ENCODE data around the gene ABHD1.

The ABHD1 gene

DNA sequence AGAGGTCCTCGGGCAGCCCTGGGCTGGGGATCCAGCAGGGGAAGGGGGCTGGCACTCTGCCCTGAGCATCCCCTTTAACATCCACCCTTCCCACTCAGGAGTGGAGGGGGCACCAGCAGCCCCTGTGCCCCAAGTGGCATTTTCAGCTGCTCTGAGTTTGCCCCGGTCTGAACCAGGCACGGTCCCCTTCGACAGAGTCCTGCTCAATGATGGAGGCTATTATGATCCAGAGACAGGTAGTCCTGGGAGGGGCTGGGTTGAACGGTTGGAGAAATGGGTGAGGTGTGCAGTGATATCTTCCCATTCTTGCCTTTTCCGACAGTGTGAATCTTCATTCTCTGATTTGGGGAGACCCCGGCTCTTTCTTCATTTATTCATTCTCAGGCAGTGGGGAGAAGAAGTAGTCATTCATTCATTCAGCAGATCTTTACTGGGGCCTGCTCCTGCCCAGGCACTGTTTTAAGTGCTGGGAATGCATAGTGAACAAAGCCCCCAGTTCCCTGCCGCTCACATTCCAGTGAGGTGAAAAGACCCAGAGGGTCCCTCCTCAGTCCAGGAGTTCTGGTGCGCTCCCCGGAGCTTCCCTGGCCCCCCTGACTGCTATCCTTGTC is 38.4 kb upstream of the ABHD1 start:
- Histone ChIP-seq H3K27ac (replicated peaks) (no peak overlapping the region), H3K4me3 (replicated peaks; ENCODE audit: insufficient read depth, low read length) (no peak overlapping the region)
- DNase-seq (ENCODE audit: low read depth in 1 of 2, low spot score in 1 of 2): no peak

DNA sequence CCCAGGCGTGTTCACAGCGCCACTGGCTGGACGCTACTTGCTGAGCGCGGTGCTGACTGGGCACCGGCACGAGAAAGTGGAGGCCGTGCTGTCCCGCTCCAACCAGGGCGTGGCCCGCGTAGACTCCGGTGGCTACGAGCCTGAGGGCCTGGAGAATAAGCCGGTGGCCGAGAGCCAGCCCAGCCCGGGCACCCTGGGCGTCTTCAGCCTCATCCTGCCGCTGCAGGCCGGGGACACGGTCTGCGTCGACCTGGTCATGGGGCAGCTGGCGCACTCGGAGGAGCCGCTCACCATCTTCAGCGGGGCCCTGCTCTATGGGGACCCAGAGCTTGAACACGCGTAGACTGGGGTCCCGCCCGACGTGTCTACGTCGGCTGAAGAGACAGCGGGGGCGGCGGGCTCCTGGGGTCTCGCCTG is 37.9 kb upstream of the ABHD1 start:
- H3K27ac ChIP-seq (replicated peaks): peak overlapping the region; percentile 82; the same call in 1 of the 2 replicates
- TF ChIP-seq GABPA (IDR thresholded peaks at IDR 0.05; ENCODE audit: low read depth) (no peak), POLR2AphosphoS5 (IDR thresholded peaks at IDR 0.05; ENCODE audit: low read depth) (no peak), REST (IDR thresholded peaks at IDR 0.05; ENCODE audit: insufficient replicate concordance, low read depth) (no peak), SPI1 (IDR thresholded peaks at IDR 0.05; ENCODE audit: borderline replicate concordance, low read depth) (no peak), CTCF (IDR thresholded peaks at IDR 0.05; ENCODE audit: insufficient read depth, low read length) (no peak)
- no peaks in the 10 kb centered on the region for H3K27me3 ChIP-seq (ENCODE audit: insufficient read depth, poor library complexity, severe bottlenecking)
- DNase-seq (ENCODE audit: low read depth in 1 of 2, low spot score in 1 of 2): peak in 1 of 2 experiments; percentile 46
- peak overlapping the region; percentile 49 for H3K4me3 ChIP-seq (replicated peaks; ENCODE audit: insufficient read depth, low read length)

More for the DNA sequence above, 38.4 kb upstream of the ABHD1 start:
- TF ChIP-seq GABPA (IDR thresholded peaks at IDR 0.05; ENCODE audit: low read depth) (no peak), CTCF (IDR thresholded peaks at IDR 0.05; ENCODE audit: insufficient read depth, low read length) (no peak), POLR2AphosphoS5 (IDR thresholded peaks at IDR 0.05; ENCODE audit: low read depth) (no peak), SPI1 (IDR thresholded peaks at IDR 0.05; ENCODE audit: borderline replicate concordance, low read depth) (no peak), REST (IDR thresholded peaks at IDR 0.05; ENCODE audit: insufficient replicate concordance, low read depth) (no peak)
- H3K27me3 ChIP-seq (ENCODE audit: insufficient read depth, poor library complexity, severe bottlenecking): no peaks in the 10 kb centered on the region

GRCh38 chr2:27086090-27086723 is 37.4 kb upstream of the ABHD1 start:
- DNase-seq (ENCODE audit: low read depth in 1 of 2, low spot score in 1 of 2): peak; percentile 89 to 94
- Histone ChIP-seq H3K27ac (replicated peaks) (peak overlapping the region; percentile 82), H3K27me3 (ENCODE audit: insufficient read depth, poor library complexity, severe bottlenecking) (no peaks in the 10 kb centered on the region), H3K4me3 (replicated peaks; ENCODE audit: insufficient read depth, low read length) (peak overlapping the region; percentile 49)
- TF ChIP-seq REST (IDR thresholded peaks at IDR 0.05; ENCODE audit: insufficient replicate concordance, low read depth) (peak; percentile 35), CTCF (IDR thresholded peaks at IDR 0.05; ENCODE audit: insufficient read depth, low read length) (peak; percentile 43), SPI1 (IDR thresholded peaks at IDR 0.05; ENCODE audit: borderline replicate concordance, low read depth) (no peak), POLR2AphosphoS5 (IDR thresholded peaks at IDR 0.05; ENCODE audit: low read depth) (0 out of 2 replicates have a peak, but pooled peaks have one; percentile 53), GABPA (IDR thresholded peaks at IDR 0.05; ENCODE audit: low read depth) (peak; percentile 11; the same call in 1 of the 2 replicates)
